Erythroblast (primary cell): ENCODE results near the gene CYB561D2.

Experiments used
- GATA1 ChIP-seq: IDR thresholded peaks from 2 replicates; pipeline ENCODE4 v1.6.1; 2011; ENCODE audit warnings: low read depth, mild to moderate bottlenecking, control low read depth, low read length, moderate library complexity
- POLR2A ChIP-seq: IDR thresholded peaks from 2 replicates; pipeline ENCODE4 v1.6.1; 2011; ENCODE audit warnings: mild to moderate bottlenecking, low read length

GRCh38 chr3:50323614-50324199, 27.0 kb upstream of the CYB561D2 start:
- TF ChIP-seq POLR2A, result no peak
- TF ChIP-seq GATA1, result no peak
